ENCODE data around the gene CCRL2.

- TF ChIP-seq, protein P1, sequence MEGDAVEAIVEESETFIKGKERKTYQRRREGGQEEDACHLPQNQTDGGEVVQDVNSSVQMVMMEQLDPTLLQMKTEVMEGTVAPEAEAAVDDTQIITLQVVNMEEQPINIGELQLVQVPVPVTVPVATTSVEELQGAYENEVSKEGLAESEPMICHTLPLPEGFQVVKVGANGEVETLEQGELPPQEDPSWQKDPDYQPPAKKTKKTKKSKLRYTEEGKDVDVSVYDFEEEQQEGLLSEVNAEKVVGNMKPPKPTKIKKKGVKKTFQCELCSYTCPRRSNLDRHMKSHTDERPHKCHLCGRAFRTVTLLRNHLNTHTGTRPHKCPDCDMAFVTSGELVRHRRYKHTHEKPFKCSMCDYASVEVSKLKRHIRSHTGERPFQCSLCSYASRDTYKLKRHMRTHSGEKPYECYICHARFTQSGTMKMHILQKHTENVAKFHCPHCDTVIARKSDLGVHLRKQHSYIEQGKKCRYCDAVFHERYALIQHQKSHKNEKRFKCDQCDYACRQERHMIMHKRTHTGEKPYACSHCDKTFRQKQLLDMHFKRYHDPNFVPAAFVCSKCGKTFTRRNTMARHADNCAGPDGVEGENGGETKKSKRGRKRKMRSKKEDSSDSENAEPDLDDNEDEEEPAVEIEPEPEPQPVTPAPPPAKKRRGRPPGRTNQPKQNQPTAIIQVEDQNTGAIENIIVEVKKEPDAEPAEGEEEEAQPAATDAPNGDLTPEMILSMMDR (IDR thresholded peaks at IDR 0.05): no peak
- no peak for TF ChIP-seq POLR2AphosphoS5 (IDR thresholded peaks at IDR 0.05)
These were observed 23.7 kb upstream of the CCRL2 start for GRCh38 chr3:46383211-46383950.
